HG03442 (cell line): ENCODE data around the gene FAM24A.
A peak's percentile ranks its signal among the peaks of the same experiment; 100 is the strongest.
"Not testable (repeated sequence)": the region's sequence is repeated elsewhere in the genome, so short reads cannot be mapped to it uniquely, and the experiment has no call there.

Source experiments
- ATAC-seq: cut with Tn5 transposase; IDR thresholded peaks from one replicate; pipeline ENCODE4 v1.9.1; 2021; ENCODE audit warnings: mild to moderate bottlenecking, moderate library complexity; ENCODE audit not compliant: unreplicated experiment

Gene FAM24A

DNA sequence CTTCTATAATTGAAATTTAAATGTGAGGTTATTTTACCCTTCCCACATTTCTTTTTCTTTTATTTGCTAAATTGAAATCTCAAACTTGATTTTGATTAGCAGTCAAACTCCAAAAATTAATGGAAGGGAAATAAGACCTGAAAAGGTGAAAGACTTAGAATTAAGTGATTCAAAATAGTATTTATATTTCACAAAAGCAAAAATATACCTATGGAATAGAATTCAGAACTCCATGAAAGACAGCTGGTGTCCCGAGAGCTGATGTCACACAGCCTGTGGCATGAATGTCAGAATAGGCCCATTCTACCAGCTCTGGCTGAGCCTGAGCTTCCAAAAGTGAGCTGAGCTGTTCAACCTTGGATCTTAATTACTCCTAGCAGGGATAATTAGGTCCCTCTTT lies at the start of gene FAM24A:
Gene FAM24A (plus strand): TSS at position 301 of the 400 bp plus-strand sequence. CDS start 1,025 bp downstream, outside the sequence.
- ATAC-seq: no peak

GRCh38 chr10:122861711-122862161 lies 48.7 kb upstream of the FAM24A start:
- ATAC-seq: no peak

DNA sequence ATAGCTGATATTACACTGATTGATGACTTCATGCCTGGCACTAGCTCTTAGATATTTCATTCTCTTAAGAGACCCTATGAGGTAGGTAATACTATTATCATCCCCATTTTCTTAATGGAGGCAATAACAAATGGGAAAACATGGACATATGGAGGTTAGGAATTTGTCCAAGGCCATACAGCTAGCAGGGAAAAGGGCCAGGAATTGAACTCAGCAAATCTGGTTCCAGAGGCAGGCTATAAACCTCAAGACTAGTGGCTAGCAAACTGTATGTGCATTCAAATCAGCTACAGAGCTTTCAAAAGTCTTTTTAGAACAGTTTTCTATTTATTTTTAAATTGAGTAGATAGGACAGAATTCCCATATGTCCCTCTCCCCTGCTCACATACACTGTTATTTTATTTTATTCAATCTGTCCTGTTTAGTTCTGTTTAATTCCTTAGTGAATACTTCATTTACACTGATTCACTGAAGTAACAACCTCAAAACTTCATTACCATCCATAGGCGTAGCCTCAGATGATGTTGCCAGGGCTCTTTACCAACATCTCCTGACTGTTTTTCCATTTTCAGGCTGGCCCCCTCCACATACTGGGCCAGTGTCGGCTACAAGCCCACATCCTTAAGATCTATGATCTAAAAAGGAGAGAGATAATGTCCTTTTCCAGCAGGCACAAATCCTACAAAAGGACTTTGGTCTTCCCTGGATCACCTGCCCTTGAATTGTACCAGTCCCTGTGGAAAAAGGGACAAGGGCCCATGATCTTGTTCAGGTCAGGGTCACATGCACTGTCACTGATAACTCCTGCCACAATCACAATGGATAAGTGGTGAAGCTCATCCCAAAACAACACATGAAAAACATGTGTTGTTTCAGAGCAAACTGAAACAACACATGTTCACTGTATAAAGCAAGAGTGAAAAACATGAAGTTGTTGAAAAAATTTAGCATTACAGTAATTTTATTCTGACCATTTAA lies 46.9 kb upstream of the FAM24A start:
- no peak for ATAC-seq

GRCh38 chr10:122864194-122864592 lies 46.2 kb upstream of the FAM24A start:
- no peak for ATAC-seq

DNA sequence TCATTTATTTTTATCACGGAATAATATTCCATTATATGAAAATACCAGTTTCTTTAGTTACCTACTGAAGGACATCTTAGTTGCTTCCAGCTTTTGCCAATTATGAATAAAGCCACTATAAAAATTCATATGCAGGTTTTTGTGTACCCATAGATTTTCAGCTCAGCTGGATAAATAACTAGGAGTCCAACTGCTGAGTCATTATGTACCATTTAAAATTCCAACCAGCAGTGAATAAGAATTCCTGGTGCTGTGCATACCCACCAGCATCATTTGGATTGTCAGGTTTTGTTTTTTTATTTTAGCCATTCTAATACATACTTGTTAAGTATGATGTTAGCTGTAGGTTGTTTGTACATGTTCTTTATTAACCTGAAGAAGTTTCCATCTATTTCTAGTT lies 45.5 kb upstream of the FAM24A start:
- ATAC-seq: no peak

GRCh38 chr10:122866757-122867482 lies 43.5 kb upstream of the FAM24A start:
- not testable (repeated sequence) for ATAC-seq

GRCh38 chr10:122868768-122869167 lies 41.6 kb upstream of the FAM24A start:
- not testable (repeated sequence) for ATAC-seq

DNA sequence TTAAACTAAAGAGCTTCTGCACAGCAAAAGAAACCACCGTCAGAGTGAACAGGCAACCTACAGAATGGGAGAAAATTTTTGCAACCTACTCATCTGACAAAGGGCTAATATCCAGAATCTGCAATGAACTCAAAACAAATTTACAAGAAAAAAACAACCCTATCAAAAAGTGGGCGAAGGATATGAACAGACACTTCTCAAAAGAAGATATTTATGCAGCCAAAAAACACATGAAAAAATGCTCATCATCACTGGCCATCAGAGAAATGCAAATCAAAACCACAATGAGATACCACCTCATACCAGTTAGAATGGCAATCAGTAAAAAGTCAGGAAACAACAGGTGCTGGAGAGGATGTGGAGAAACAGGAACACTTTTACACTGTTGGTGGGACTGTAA lies 38.5 kb upstream of the FAM24A start:
- not testable (repeated sequence) for ATAC-seq

GRCh38 chr10:122875843-122876466 lies 34.5 kb upstream of the FAM24A start:
- ATAC-seq: no peak

DNA sequence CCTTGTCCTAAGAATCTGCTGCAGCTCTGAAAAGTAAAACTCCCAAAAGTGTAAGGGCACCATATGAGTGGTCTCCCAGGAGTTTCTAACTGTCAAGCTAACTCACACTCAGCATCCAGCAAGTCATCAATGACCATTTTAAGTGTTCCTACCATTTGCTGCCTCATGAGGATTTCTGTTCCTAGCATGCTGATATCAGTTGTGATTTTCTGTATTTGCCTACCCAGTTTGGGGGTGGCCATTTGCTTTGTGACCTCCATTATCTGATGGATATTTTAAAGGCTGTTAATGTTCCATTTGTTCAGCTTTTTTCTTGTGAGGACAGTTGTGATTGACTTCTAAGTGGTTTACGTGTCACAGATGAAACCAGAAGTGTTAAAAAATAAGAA lies 33.9 kb upstream of the FAM24A start:
- ATAC-seq: no peak

DNA sequence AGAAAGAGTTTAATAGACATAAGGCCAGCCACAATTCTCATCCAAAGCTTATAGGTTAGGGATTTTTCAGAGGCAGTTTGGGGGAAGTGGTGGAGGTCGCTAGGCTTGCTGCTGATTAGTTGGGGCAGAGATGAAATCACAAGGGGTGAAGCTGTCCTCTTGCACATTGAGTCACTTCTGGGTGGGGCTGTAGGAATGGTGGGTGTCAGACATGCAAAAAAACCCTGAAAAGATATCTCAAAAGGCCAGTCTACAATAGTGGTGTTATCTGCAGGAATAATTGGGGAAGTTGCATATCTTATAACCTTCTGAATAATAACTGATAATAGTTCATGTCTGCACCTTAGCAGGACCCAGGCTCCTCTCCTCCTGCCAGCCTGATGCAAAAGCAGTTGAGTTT lies 33.1 kb upstream of the FAM24A start:
- no peak for ATAC-seq

GRCh38 chr10:122878799-122879338 lies 31.5 kb upstream of the FAM24A start:
- ATAC-seq: peak; percentile 14

- ATAC-seq: peak; percentile 76
These were observed 30.8 kb upstream of the FAM24A start, which contains the start of gene FAM24B for GRCh38 chr10:122879339-122880273. FAM24B (minus strand) TSS chr10:122879581; CDS start chr10:122850515, 29,066 bp downstream.

GRCh38 chr10:122882766-122883165 lies 27.6 kb upstream of the FAM24A start:
- no peak for ATAC-seq

GRCh38 chr10:122884166-122884565 lies 26.2 kb upstream of the FAM24A start:
- no peak for ATAC-seq

- ATAC-seq: no peak
These were observed 16.0 kb upstream of the FAM24A start for GRCh38 chr10:122894261-122894944.

DNA sequence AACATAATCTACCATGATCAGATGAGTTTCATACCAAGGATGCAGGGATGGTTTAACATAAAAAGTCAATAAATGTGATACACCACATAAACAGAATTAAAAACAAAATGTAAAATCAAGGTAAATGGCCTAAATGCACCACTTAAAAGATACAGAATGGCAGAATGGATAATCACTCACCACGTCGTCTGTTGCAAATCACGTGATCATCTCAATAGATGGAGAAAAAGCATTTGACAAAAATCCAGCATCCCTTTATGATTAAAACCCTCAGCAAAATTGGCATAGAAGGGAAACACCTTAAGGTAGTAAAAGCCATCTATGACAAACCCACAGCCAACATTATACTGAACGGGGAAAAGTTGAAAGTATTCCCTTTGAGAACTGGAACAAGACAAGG lies 6.5 kb upstream of the FAM24A start:
- ATAC-seq: not testable (repeated sequence)

DNA sequence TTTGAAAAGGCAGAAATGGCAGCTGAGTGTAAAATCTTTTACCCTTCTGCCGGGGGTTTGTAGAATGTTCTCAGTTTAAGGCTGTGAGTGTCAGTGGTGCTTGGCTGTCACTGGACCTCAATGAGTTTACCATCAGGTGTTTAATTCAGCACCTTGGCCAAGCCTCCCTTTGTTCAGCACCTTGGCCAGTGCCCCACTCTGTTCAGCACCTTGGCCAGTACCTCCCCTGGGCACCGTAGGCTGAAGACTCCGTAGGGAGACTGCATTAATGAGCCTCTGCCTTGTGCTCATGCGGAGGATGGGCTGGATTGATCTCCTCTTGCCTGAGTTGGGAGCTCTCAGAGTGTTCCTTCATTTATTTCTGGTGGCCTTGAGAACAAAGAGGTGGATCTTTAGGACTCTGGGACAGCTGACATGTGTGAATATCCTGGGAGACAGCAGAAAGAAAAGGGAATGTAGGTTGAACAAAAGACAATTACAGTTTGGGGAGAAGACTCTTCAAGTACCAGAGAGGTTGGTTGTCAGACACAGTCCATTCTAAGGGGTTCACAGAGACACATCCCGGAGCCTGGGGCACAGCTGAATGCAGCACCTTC lies 1.6 kb downstream of the FAM24A start:
- no peak for ATAC-seq

DNA sequence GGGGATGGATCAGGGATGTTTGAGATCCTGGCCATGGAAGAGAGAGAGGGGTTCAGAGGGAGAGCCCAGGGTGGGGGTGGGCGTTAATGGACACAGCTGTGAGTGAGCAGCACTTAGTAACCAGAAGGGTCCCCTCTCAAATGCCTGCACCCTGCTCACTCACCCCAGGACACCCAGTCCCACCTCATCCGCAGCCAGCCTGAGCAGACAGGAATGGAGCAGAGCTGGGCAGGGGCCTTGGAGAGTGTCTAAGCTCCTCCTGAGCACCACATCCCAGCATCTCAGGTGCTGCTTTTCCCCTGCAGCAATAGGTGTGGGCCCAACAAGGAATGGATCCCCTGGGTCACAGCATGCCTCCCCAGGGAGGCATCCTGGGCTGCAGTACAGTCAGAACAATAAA lies 5.3 kb downstream of the FAM24A start:
- ATAC-seq: no peak
